HFF-Myc (cell line): ENCODE data around the gene PRR4.

Experiments used
- DNase-seq: peaks from one replicate; pipeline ENCODE4 v3.0.0-alpha.2; 2011; ENCODE audit warnings: low read depth; ENCODE audit errors: extremely low read depth
- H3K4me3 ChIP-seq: replicated peaks from 2 replicates; pipeline ENCODE4 v1.5.1; 2011; ENCODE audit warnings: low read depth, mild to moderate bottlenecking, control low read depth, low read length
- TF ChIP-seq, protein P1 (sequence below): IDR thresholded peaks from 2 replicates; pipeline ENCODE4 v1.5.1; 2012; ENCODE audit warnings: mild to moderate bottlenecking, low read depth, low read length, control low read depth; ENCODE audit errors: missing control alignments

PRR4 gene

DNA sequence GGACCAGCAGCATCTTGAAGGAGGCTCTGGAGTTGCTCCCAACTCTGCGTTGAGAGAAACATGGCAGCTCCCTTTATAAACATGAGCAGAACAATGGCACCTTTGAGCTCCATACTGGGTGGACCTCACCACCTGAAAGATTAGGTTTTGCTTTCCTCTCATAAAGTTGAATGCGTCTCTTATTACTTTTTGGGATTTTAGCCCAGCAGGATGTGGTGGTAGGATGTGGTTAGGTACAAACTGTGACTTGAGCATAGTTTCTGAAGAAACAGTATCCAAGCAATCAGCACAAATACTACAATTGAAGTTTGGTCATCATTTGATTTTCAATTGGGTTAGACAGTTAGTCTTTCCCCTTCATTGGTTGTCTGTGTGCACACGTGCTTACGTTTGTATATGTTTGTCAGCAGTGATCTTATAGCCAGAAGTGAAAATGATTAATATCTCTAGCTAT is at the start of gene PRR4:
PRR4 (minus strand) TSS at position 51 of the 454 bp plus-strand sequence; CDS start at position 13, 38 bp downstream.
- H3K4me3 ChIP-seq = no peak within 1 kb of the TSS
- no peak for DNase-seq
- TF ChIP-seq, protein P1, sequence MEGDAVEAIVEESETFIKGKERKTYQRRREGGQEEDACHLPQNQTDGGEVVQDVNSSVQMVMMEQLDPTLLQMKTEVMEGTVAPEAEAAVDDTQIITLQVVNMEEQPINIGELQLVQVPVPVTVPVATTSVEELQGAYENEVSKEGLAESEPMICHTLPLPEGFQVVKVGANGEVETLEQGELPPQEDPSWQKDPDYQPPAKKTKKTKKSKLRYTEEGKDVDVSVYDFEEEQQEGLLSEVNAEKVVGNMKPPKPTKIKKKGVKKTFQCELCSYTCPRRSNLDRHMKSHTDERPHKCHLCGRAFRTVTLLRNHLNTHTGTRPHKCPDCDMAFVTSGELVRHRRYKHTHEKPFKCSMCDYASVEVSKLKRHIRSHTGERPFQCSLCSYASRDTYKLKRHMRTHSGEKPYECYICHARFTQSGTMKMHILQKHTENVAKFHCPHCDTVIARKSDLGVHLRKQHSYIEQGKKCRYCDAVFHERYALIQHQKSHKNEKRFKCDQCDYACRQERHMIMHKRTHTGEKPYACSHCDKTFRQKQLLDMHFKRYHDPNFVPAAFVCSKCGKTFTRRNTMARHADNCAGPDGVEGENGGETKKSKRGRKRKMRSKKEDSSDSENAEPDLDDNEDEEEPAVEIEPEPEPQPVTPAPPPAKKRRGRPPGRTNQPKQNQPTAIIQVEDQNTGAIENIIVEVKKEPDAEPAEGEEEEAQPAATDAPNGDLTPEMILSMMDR = no peak

- TF ChIP-seq, protein P1 = no peak
- H3K4me3 ChIP-seq = no peak overlapping the region
- DNase-seq = no peak
Observed at GRCh38 chr12:10896854-10897253, 47.6 kb upstream of the PRR4 start.

- TF ChIP-seq, protein P1 = no peak
- H3K4me3 ChIP-seq = no peak overlapping the region
- DNase-seq = no peak
Observed at GRCh38 chr12:10891937-10892336, 42.7 kb upstream of the PRR4 start.

DNA sequence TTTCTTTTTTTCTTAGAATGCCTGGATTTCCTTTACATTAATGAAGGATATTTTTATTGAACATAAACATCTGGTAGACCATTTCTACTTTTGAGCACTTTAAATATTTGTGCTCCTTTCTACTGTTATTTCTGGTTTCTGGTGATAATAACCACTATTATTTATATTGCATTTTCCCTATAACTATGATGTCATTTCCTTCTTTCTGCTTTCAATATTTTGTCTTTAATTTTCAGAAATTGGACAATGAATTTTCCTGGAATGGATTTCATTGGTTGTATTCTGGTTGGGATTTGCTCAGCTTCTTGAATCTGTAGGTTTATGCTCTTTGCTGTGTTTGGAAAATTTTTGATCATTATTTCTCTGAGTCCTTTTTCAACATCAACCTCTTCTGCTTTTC is 40.0 kb upstream of the PRR4 start:
- DNase-seq = no peak
- TF ChIP-seq, protein P1 = no peak
- H3K4me3 ChIP-seq = no peak overlapping the region

DNA sequence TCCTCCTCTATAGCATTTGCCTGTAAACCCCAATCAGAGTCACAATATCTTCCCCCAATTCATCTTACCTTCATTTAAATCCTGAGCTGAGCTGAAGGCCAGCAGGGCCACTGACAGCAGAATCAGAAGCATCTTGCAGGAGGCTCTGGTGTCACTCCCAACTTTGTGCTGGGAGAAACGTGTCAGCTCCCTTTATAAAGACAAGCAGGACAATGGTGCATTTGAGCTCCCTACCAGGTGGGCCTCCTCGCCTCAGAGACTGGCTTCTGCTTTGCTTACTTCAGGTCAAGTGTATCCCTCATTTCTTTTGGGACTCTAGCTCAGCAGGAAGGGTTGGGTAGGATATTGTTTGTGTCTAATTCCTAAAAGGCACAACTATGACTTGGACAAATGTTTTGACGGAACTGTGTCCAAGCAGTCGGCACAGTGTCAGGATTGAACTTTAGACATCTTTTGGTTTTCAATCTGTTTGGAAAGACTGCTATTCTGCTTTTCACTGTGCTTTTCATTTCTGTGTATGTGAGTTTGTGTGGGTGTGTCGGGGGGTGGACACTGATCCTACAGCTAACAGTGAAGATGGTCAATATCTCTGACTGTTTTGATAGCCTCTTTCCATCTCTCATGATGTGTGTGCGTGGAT is 34.9 kb upstream of the PRR4 start, which contains the start of gene PRH1:
PRH1 (minus strand) TSS at position 170 of the 640 bp plus-strand sequence; CDS start at position 132, 38 bp downstream.
- H3K4me3 ChIP-seq = no peak within 1 kb of the TSS
- DNase-seq = no peak
- TF ChIP-seq, protein P1 = no peak

GRCh38 chr12:10873378-10873777 is 24.1 kb upstream of the PRR4 start:
- TF ChIP-seq, protein P1 = no peak
- H3K4me3 ChIP-seq = no peak overlapping the region
- DNase-seq = no peak

DNA sequence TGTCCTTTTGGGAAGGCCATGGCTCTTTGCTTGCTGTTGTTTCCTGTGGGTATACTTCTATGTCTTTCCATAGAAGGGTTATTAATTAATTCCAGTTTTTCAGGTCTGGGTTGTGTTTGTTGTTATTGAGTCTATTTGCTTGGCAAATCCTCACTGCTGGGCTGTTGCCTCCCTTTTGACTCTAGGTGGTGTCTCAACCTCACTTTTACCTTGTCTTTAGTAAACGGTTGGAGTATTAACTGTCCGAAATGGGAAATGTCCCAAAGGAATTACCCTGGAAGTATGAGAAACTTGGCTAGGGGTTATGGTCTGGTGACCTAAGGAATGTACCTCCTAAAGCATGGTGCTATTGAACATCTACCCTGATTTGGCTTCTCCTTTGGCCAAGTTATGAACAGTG is 18.1 kb upstream of the PRR4 start:
- no peak for DNase-seq
- no peak overlapping the region for H3K4me3 ChIP-seq
- TF ChIP-seq, protein P1 = peak; percentile 4
